Osteoblast (primary cell): ENCODE measurements around the gene SHC1. TPM values are rescaled to one million over a fixed set of nuclear protein-coding genes. Genes with fewer than 3 reads are reported as not detected.

Source experiments
- DNase-seq: peaks from one replicate; pipeline ENCODE4 v3.0.0; 2011; ENCODE audit warnings: low spot score, mixed read lengths; ENCODE audit not compliant: insufficient read length; ENCODE audit errors: missing footprints
- H2AFZ ChIP-seq: 2 replicates; pipeline ENCODE4 v1.6.0; 2011; ENCODE audit warnings: mild to moderate bottlenecking, low read length
- H3K27ac ChIP-seq: 2 replicates; pipeline ENCODE4 v1.5.1; 2011; ENCODE audit warnings: mild to moderate bottlenecking, low read depth, low read length, moderate library complexity
- H3K27me3 ChIP-seq: 2 replicates; pipeline ENCODE4 v1.6.0; 2012; ENCODE audit warnings: mild to moderate bottlenecking, control low read depth, inconsistent platforms, low read length, moderate library complexity; ENCODE audit not compliant: insufficient read depth
- H3K36me3 ChIP-seq: 2 replicates; pipeline ENCODE4 v1.5.1; 2011; ENCODE audit warnings: mild to moderate bottlenecking, low read length, control low read depth, moderate library complexity; ENCODE audit not compliant: insufficient read depth
- H3K4me1 ChIP-seq: 2 replicates; pipeline ENCODE4 v1.5.1; 2011; ENCODE audit warnings: mild to moderate bottlenecking, low read length, control low read depth, moderate library complexity; ENCODE audit not compliant: insufficient read depth
- H3K4me2 ChIP-seq: 2 replicates; pipeline ENCODE4 v1.6.0; 2011; ENCODE audit warnings: mild to moderate bottlenecking, low read length; ENCODE audit not compliant: insufficient read depth
- H3K4me3 ChIP-seq: fragments of 200-600 bp; sonication (generic); 3 replicates; pipeline ENCODE4 v1.5.1; 2012; ENCODE audit warnings: mild to moderate bottlenecking, low read length, inconsistent platforms; ENCODE audit not compliant: insufficient read depth
- H3K79me2 ChIP-seq: 2 replicates; pipeline ENCODE4 v1.6.0; 2012; ENCODE audit warnings: mild to moderate bottlenecking, low read length, control low read depth, inconsistent platforms; ENCODE audit not compliant: insufficient read depth
- H3K9me3 ChIP-seq: 2 replicates; pipeline ENCODE4 v1.5.1; 2011; ENCODE audit warnings: low read depth, low read length, control low read depth
- H4K20me1 ChIP-seq: 2 replicates; pipeline ENCODE4 v1.6.0; 2012; ENCODE audit warnings: mild to moderate bottlenecking, low read length, control low read depth; ENCODE audit not compliant: insufficient read depth
- CTCF ChIP-seq: IDR thresholded peaks from 2 replicates; pipeline ENCODE4 v1.5.1; 2011; ENCODE audit warnings: mild to moderate bottlenecking, low read depth, low read length, moderate library complexity; ENCODE audit errors: extremely low read depth
- total RNA-seq: library from RNA; depleted of rRNA; stranded (reverse); fragments of >200 nt; gene quantifications from 2 replicates; pipeline ENCODE4 v1.2.3, GENCODE V29; 2012

Gene SHC1
- total RNA-seq, 1 donor, result 230 TPM

GRCh38 chr1:154960446-154961136 lies 10.0 kb downstream of the SHC1 start:
- DNase-seq, result peak; percentile 90
- H3K27me3 ChIP-seq, result no peaks in the 10 kb centered on the region
- H4K20me1 ChIP-seq, result peaks cover 10% of the 10 kb centered on the region
- H3K4me1 ChIP-seq, result peaks cover 31% of the 10 kb centered on the region
- no peak overlapping the region for H2AFZ ChIP-seq
- no peaks in the 10 kb centered on the region for H3K9me3 ChIP-seq
- H3K27ac ChIP-seq, result peak overlapping the region; percentile 24
- H3K79me2 ChIP-seq, result peaks cover 19% of the 10 kb centered on the region
- peak overlapping the region; percentile 98 for H3K4me2 ChIP-seq
- TF ChIP-seq CTCF, result no peak
- H3K4me3 ChIP-seq, result peak overlapping the region; percentile 87
- H3K36me3 ChIP-seq, result peaks cover 46% of the 10 kb centered on the region

- H3K4me3 ChIP-seq, result no peak overlapping the region
- no peak overlapping the region for H3K27ac ChIP-seq
- H3K9me3 ChIP-seq, result no peaks in the 10 kb centered on the region
- H3K4me2 ChIP-seq, result no peak overlapping the region
- no peak for DNase-seq
- peaks cover 37% of the 10 kb centered on the region for H3K36me3 ChIP-seq
- TF ChIP-seq CTCF, result no peak
- peaks cover 41% of the 10 kb centered on the region for H3K4me1 ChIP-seq
- no peak overlapping the region for H2AFZ ChIP-seq
- peaks cover 17% of the 10 kb centered on the region for H3K79me2 ChIP-seq
- H3K27me3 ChIP-seq, result no peaks in the 10 kb centered on the region
- H4K20me1 ChIP-seq, result peaks cover 5% of the 10 kb centered on the region
Measured at GRCh38 chr1:154959426-154959780, 11.1 kb downstream of the SHC1 start.

- no peaks in the 10 kb centered on the region for H3K27me3 ChIP-seq
- H2AFZ ChIP-seq, result no peak overlapping the region
- H4K20me1 ChIP-seq, result peaks cover 5% of the 10 kb centered on the region
- peaks cover 41% of the 10 kb centered on the region for H3K4me1 ChIP-seq
- H3K36me3 ChIP-seq, result peaks cover 31% of the 10 kb centered on the region
- no peak overlapping the region for H3K4me2 ChIP-seq
- DNase-seq, result peak; percentile 56
- TF ChIP-seq CTCF, result no peak
- H3K79me2 ChIP-seq, result peaks cover 17% of the 10 kb centered on the region
- no peak overlapping the region for H3K27ac ChIP-seq
- H3K9me3 ChIP-seq, result no peaks in the 10 kb centered on the region
- H3K4me3 ChIP-seq, result no peak overlapping the region
Measured at GRCh38 chr1:154958681-154959425, 11.7 kb downstream of the SHC1 start.

- Histone ChIP-seq H2AFZ (no peak overlapping the region), H3K36me3 (peaks cover 24% of the 10 kb centered on the region), H3K4me1 (peaks cover 41% of the 10 kb centered on the region), H3K9me3 (no peaks in the 10 kb centered on the region), H4K20me1 (peaks cover 5% of the 10 kb centered on the region), H3K79me2 (peaks cover 13% of the 10 kb centered on the region), H3K4me3 (no peak overlapping the region), H3K4me2 (no peak overlapping the region), H3K27me3 (no peaks in the 10 kb centered on the region), H3K27ac (no peak overlapping the region)
- TF ChIP-seq CTCF, result no peak
- DNase-seq, result peak; percentile 63
Measured at GRCh38 chr1:154958036-154958435, 12.5 kb downstream of the SHC1 start.
